ENCODE results near the gene RBM4B.

RBM4B gene

DNA sequence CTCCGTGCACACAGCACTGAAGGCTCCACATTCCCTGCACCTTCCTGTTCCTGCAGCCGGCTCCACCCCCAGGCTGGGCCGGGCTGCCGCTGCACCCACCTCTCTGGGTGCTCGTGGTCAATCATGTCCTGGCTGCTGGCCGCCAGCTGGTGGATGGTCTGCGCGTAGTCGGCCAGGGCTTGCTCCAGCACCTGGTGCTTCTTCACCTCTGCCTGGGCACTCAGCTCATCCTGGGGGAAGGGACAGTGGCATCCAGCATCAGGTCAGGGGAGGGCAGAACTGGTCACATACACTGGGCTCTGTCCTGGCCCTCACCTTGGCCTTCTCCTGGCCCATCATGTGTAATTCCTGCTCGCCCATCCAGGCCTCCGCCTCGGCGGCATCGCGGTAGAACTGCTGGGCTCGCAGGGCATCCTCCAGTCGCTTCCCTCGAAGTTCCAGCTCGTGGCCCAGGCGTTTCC is 15.2 kb upstream of the RBM4B start:
- H3K4me3 ChIP-seq (ENCODE audit: low read depth, low read length), result no peak overlapping the region
- no peak for DNase-seq (ENCODE audit: low read depth)
- TF ChIP-seq, protein P1, sequence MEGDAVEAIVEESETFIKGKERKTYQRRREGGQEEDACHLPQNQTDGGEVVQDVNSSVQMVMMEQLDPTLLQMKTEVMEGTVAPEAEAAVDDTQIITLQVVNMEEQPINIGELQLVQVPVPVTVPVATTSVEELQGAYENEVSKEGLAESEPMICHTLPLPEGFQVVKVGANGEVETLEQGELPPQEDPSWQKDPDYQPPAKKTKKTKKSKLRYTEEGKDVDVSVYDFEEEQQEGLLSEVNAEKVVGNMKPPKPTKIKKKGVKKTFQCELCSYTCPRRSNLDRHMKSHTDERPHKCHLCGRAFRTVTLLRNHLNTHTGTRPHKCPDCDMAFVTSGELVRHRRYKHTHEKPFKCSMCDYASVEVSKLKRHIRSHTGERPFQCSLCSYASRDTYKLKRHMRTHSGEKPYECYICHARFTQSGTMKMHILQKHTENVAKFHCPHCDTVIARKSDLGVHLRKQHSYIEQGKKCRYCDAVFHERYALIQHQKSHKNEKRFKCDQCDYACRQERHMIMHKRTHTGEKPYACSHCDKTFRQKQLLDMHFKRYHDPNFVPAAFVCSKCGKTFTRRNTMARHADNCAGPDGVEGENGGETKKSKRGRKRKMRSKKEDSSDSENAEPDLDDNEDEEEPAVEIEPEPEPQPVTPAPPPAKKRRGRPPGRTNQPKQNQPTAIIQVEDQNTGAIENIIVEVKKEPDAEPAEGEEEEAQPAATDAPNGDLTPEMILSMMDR (IDR thresholded peaks at IDR 0.05; ENCODE audit: insufficient read depth, low read depth, low read length, missing control alignments), result no peak

DNA sequence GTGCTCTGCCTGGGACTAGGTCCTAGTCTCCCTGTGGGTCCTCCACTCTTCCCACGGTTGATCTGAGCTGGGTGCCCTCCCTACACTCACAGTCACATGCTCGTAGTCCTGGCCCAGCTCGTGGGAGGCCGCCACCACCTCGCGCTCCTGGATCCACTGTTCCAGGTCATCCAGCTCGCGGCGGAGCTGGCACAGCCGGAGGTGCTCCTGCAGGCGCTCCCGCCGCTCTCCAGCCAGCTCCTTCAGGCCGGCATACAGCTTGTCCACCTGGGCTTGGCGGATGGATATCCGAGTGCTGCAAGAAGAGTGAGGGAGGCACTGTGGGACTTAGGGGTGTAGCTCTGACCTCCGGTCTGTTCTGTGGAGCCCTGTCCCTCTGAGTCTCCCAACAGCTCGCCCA is 14.8 kb upstream of the RBM4B start:
- TF ChIP-seq, protein P1 (IDR thresholded peaks at IDR 0.05; ENCODE audit: insufficient read depth, low read depth, low read length, missing control alignments), result no peak
- no peak overlapping the region for H3K4me3 ChIP-seq (ENCODE audit: low read depth, low read length)
- no peak for DNase-seq (ENCODE audit: low read depth)

DNA sequence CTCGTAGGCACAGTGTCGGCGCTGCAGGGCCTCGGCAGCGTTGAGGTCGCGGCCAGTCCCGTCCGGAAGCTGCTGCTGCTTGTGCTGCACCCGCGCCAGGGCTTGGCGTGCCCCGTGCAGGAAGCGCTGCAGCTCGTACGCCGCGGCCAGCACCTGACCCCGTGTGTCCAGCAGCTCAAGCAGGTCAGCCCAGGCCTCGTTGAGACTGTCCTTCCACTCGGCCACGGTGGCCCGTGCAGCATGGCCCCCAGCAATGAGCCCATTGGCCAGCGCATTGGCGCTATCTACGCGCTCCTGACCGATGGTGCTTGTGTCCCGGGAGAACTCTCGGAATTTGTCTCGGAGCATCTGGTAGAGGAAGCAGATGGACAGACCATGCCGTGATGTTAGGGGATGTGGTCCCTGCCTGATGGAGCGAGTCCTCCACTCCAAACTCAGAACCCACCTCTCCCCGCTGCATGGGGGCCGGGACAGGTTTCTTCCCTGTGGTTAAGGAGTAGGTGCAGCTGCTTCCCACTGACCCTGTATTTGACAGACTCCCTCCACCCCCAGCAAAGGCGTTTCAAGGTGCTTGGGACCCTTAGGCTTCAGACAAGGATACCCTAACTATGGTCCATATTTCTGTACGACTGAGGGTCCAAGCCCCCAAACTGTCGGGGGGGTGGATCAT is 13.8 kb upstream of the RBM4B start:
- no peak for DNase-seq (ENCODE audit: low read depth)
- no peak overlapping the region for H3K4me3 ChIP-seq (ENCODE audit: low read depth, low read length)
- TF ChIP-seq, protein P1 (IDR thresholded peaks at IDR 0.05; ENCODE audit: insufficient read depth, low read depth, low read length, missing control alignments), result no peak

DNA sequence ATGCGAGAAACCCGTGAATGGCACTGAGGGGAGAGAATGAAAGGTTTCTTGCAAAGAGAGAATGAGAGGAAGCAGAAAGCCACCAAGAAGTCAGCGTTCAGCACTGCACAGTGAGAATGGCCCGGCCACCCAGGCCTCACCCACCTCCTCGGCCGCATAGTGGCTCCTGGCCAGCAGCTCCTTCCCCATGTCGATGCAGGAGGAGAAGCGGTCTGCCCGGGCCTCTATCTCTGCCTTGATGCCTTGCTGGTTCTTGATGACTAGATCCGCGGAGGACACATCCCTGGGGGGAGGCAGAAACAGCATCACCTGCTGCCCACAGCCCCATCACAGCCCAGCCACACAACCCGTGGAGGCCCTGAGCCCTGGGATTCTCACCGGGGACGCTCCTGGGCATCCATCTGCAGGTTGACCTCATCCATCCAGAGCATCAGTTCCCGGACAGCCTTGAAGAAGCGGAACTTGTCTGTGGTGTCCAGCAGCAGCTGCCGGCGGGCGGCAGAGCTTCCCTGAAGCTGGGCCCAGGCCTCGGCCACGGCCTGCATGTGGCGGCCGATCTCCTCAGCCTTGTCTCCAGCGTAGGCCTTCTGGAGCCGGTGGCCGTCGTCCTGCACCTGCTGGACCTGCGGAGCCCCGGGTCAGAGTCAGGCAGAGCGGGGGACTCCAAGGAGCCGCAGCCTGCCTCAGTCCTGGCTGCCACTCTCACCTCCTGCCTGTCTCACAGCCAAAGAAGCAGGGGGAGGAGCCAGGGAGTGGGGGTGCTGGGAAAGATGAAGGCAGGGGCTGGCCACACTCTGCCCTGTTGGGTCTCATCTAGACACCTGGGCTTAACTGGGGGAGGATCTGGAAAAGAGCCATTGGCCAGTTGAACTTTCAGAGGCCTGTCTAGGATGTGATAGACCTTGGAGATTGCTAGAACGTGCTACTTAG is 12.2 kb upstream of the RBM4B start:
- DNase-seq (ENCODE audit: low read depth), result no peak
- H3K4me3 ChIP-seq (ENCODE audit: low read depth, low read length), result no peak overlapping the region
- TF ChIP-seq, protein P1 (IDR thresholded peaks at IDR 0.05; ENCODE audit: insufficient read depth, low read depth, low read length, missing control alignments), result no peak

DNA sequence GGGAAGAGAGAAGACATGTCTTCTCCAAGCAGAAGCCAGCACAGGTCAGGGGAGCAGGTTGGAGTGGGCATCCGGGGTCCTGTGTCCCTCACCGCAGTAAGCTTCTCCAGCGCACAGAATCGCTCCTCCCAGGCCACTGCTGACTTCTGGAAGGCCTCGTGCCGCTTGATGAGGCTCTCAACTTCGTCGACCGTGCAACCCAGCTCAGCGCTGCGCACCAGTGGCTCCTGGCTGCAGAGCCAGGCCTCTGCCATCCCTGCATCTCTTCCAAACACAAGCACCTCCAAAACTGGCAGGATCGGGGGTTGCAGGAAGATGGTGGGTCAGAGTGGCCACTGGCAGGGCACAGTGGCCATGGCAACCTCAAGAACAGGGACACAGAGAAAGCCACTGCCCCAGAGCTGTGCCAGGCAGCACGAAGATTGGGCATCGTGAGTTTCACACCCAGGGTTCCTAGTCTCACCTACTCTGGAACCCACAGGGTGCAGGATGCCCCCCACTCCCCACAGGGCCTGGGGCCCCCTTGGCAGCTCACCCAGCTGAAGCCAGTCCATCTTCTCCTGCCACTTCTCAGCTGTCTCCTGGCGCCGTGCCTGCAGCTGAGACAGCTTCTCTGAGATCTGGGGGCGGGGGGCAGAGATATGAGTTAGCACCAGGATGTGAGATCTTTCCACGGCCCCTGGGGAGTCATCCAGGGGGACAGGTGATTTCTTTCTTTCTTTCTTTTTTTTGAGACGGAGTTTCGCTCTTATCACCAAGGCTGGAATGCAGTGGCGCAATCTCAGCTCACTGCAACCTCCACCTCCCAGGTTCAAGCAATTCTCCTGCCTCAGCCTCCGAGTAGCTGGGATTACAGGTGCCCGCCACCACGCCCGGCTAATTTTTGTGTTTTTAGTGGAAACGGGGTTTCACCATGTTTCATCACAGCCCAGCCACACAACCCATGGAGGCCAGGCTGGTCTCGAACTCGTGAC is 11.2 kb upstream of the RBM4B start:
- no peak for DNase-seq (ENCODE audit: low read depth)
- TF ChIP-seq, protein P1 (IDR thresholded peaks at IDR 0.05; ENCODE audit: insufficient read depth, low read depth, low read length, missing control alignments), result no peak
- H3K4me3 ChIP-seq (ENCODE audit: low read depth, low read length), result no peak overlapping the region

DNA sequence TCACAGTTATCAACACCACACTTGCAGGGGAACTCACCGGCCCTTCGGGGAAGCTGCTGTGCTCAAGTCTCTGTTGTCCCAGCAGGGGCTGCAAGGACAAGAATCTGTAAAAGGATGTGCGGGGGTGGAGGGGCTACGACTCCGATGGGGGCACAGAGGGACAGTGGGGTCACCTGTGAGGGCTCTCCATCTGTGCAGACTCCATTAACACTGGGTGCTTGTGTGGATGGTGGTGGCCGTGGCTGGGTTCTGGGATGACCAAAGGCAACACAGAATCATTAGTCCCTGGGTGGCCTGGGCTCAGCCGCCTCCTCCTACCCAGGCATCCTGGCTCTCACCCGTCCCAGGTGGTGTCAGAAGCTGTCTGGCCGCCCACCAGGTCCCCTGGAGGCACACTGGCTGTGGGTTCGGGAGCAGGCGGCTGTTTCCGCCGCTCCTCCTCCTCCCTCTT is 10.2 kb upstream of the RBM4B start:
- DNase-seq (ENCODE audit: low read depth), result no peak
- H3K4me3 ChIP-seq (ENCODE audit: low read depth, low read length), result no peak overlapping the region
- TF ChIP-seq, protein P1 (IDR thresholded peaks at IDR 0.05; ENCODE audit: insufficient read depth, low read depth, low read length, missing control alignments), result no peak
